ENCODE measurements around the gene WDR17.

DNA sequence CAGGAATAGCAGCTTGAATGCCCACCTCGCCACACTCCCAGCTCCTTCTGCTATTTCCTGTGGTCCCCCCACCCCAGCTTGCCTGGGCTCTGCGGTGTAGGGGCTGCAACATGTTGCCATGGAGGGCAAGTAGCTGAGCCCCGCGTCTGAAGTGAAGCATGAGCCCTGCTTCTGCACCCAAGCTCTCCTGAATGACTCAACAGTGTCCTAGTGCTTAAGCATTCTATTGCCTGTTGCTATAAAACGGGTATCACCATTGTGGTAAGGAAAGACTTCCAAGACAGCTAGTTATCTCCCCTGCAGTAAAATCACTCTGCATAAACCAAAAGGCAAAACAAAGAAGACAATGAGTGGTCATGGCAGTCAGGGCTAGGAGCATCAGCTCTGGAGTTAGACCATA is 161.1 kb downstream of the WDR17 start:
- TF ChIP-seq GATA3 (IDR thresholded peaks at IDR 0.05; ENCODE audit: low read depth, low read length) = no peak
- TF ChIP-seq GATA2 (IDR thresholded peaks at IDR 0.05; ENCODE audit: low read depth, low read length) = no peak
